ENCODE data around the gene METAP2. TPM values are rescaled to one million over a fixed set of nuclear protein-coding genes. Genes with fewer than 3 reads are reported as not detected.

METAP2 gene
- total RNA-seq, 2 experiments from 2014 or later = 67.7 to 69.4 TPM

GRCh38 chr12:95543305-95543704 is 69.4 kb downstream of the METAP2 start:
- POLR2A ChIA-PET = no interaction called here

GRCh38 chr12:95544756-95545155 is 70.8 kb downstream of the METAP2 start:
- ChIA-PET CTCF (interaction anchor here (1.1 kb wide), 1 partner anchor 11 kb away, joined by 4 read pairs; no protein-coding TSS in a partner anchor), POLR2A (no interaction called here)
- H3K4me3 Mint-ChIP-seq = no peak overlapping the region
- DNase-seq (no peak), ATAC-seq (no peak)
- no peak overlapping the region for H3K27ac Mint-ChIP-seq
- peaks cover 9% of the 10 kb centered on the region for H3K36me3 Mint-ChIP-seq (ENCODE audit: low read depth)
- H3K27me3 Mint-ChIP-seq (ENCODE audit: low read depth) = peaks cover 7% of the 10 kb centered on the region
- H3K4me1 Mint-ChIP-seq (ENCODE audit: low read depth) = peaks cover 29% of the 10 kb centered on the region
- H3K9me3 Mint-ChIP-seq (ENCODE audit: insufficient read depth) = no peaks in the 10 kb centered on the region

More at GRCh38 chr12:95543305-95543704, 69.4 kb downstream of the METAP2 start:
- no peak for DNase-seq
- CTCF ChIA-PET = interaction anchor here (0.8 kb wide), 1 partner anchor 8 kb away, joined by 4 read pairs; no protein-coding TSS in a partner anchor
- H3K27me3 Mint-ChIP-seq (ENCODE audit: low read depth) = peaks cover 7% of the 10 kb centered on the region
- peaks cover 20% of the 10 kb centered on the region for H3K4me1 Mint-ChIP-seq (ENCODE audit: low read depth)
- no peaks in the 10 kb centered on the region for H3K36me3 Mint-ChIP-seq (ENCODE audit: low read depth)
- H3K27ac Mint-ChIP-seq = no peak overlapping the region
- ATAC-seq = no peak
- H3K4me3 Mint-ChIP-seq = no peak overlapping the region
- H3K9me3 Mint-ChIP-seq (ENCODE audit: insufficient read depth) = no peaks in the 10 kb centered on the region

GRCh38 chr12:95545303-95545702 is 71.4 kb downstream of the METAP2 start:
- CTCF ChIA-PET = interaction anchor here (0.7 to 1.1 kb wide), 2 partner anchors 11 kb away, joined by 3 to 4 read pairs; no protein-coding TSS in a partner anchor
- POLR2A ChIA-PET = no interaction called here
- Mint-ChIP-seq H3K36me3 (ENCODE audit: low read depth) (peaks cover 9% of the 10 kb centered on the region), H3K4me1 (ENCODE audit: low read depth) (peaks cover 29% of the 10 kb centered on the region), H3K4me3 (no peak overlapping the region), H3K27me3 (ENCODE audit: low read depth) (peaks cover 7% of the 10 kb centered on the region), H3K27ac (no peak overlapping the region), H3K9me3 (ENCODE audit: insufficient read depth) (no peaks in the 10 kb centered on the region)
- DNase-seq = no peak
- ATAC-seq = no peak

- POLR2A ChIA-PET = no interaction called here
- peaks cover 7% of the 10 kb centered on the region for H3K27me3 Mint-ChIP-seq (ENCODE audit: low read depth)
- CTCF ChIA-PET = interaction anchor here (0.7 kb wide), 1 partner anchor 11 kb away, joined by 3 read pairs; no protein-coding TSS in a partner anchor
- no peak for DNase-seq
- peaks cover 34% of the 10 kb centered on the region for H3K4me1 Mint-ChIP-seq (ENCODE audit: low read depth)
- no peak for ATAC-seq
- H3K4me3 Mint-ChIP-seq = no peak overlapping the region
- no peaks in the 10 kb centered on the region for H3K9me3 Mint-ChIP-seq (ENCODE audit: insufficient read depth)
- H3K27ac Mint-ChIP-seq = no peak overlapping the region
- H3K36me3 Mint-ChIP-seq (ENCODE audit: low read depth) = peaks cover 12% of the 10 kb centered on the region
Observed at GRCh38 chr12:95545731-95546490, 72.0 kb downstream of the METAP2 start.

GRCh38 chr12:95546491-95546813 is 72.5 kb downstream of the METAP2 start:
- Mint-ChIP-seq H3K27me3 (ENCODE audit: low read depth) (peaks cover 7% of the 10 kb centered on the region), H3K4me3 (no peak overlapping the region), H3K9me3 (ENCODE audit: insufficient read depth) (no peaks in the 10 kb centered on the region), H3K27ac (no peak overlapping the region), H3K4me1 (ENCODE audit: low read depth) (peaks cover 38% of the 10 kb centered on the region), H3K36me3 (ENCODE audit: low read depth) (peaks cover 12% of the 10 kb centered on the region)
- CTCF ChIA-PET = interaction anchor here (1.7 kb wide), 1 partner anchor 12 kb away, joined by 16 read pairs; no protein-coding TSS in a partner anchor
- POLR2A ChIA-PET = no interaction called here
- ATAC-seq = no peak
- no peak for DNase-seq

- no peak for DNase-seq
- ATAC-seq = no peak
- Mint-ChIP-seq H3K36me3 (ENCODE audit: low read depth) (peaks cover 15% of the 10 kb centered on the region), H3K4me1 (ENCODE audit: low read depth) (peaks cover 43% of the 10 kb centered on the region), H3K27me3 (ENCODE audit: low read depth) (peaks cover 7% of the 10 kb centered on the region), H3K27ac (peak overlapping the region; percentile 87), H3K4me3 (peak overlapping the region; percentile 85), H3K9me3 (ENCODE audit: insufficient read depth) (no peaks in the 10 kb centered on the region)
- CTCF ChIA-PET = interaction anchor here (0.6 to 1.7 kb wide), 4 partner anchors 8 to 16 kb away, joined by 3 to 16 read pairs (median 3); no protein-coding TSS in a partner anchor
- POLR2A ChIA-PET = interaction anchor here (1.1 to 1.5 kb wide), 4 partner anchors 8 to 74 kb away, joined by 3 to 4 read pairs (median 4); partner anchors contain the start of gene METAP2
Observed at GRCh38 chr12:95547522-95548055, 73.6 kb downstream of the METAP2 start.

GRCh38 chr12:95548056-95548538 is 74.1 kb downstream of the METAP2 start:
- ATAC-seq = peak; percentile 44
- Mint-ChIP-seq H3K27ac (peak overlapping the region; percentile 87), H3K27me3 (ENCODE audit: low read depth) (peaks cover 7% of the 10 kb centered on the region), H3K36me3 (ENCODE audit: low read depth) (peaks cover 15% of the 10 kb centered on the region), H3K4me1 (ENCODE audit: low read depth) (peaks cover 46% of the 10 kb centered on the region), H3K9me3 (ENCODE audit: insufficient read depth) (no peaks in the 10 kb centered on the region), H3K4me3 (peak overlapping the region; percentile 85)
- POLR2A ChIA-PET = interaction anchor here (1.1 to 1.5 kb wide), 4 partner anchors 8 to 74 kb away, joined by 3 to 4 read pairs (median 4); partner anchors contain the start of gene METAP2
- DNase-seq = peak; percentile 40
- CTCF ChIA-PET = interaction anchor here (1.1 to 1.7 kb wide), 3 partner anchors 9 to 16 kb away, joined by 3 to 16 read pairs (median 3); no protein-coding TSS in a partner anchor

- H3K4me3 Mint-ChIP-seq = peak overlapping the region; percentile 85
- peaks cover 7% of the 10 kb centered on the region for H3K27me3 Mint-ChIP-seq (ENCODE audit: low read depth)
- POLR2A ChIA-PET = interaction anchor here (1.2 to 1.5 kb wide), 3 partner anchors 9 to 23 kb away, joined by 3 to 4 read pairs (median 4); no protein-coding TSS in a partner anchor
- peaks cover 15% of the 10 kb centered on the region for H3K36me3 Mint-ChIP-seq (ENCODE audit: low read depth)
- peak; percentile 70 for DNase-seq
- CTCF ChIA-PET = interaction anchor here (0.6 kb wide), 1 partner anchor 25 kb away, joined by 3 read pairs; no protein-coding TSS in a partner anchor
- ATAC-seq = peak; percentile 73
- peak overlapping the region; percentile 87 for H3K27ac Mint-ChIP-seq
- H3K9me3 Mint-ChIP-seq (ENCODE audit: insufficient read depth) = no peaks in the 10 kb centered on the region
- peaks cover 52% of the 10 kb centered on the region for H3K4me1 Mint-ChIP-seq (ENCODE audit: low read depth)
Observed at GRCh38 chr12:95548539-95549391, 74.8 kb downstream of the METAP2 start.

- Mint-ChIP-seq H3K36me3 (ENCODE audit: low read depth) (peaks cover 15% of the 10 kb centered on the region), H3K9me3 (ENCODE audit: insufficient read depth) (no peaks in the 10 kb centered on the region), H3K27me3 (ENCODE audit: low read depth) (peaks cover 7% of the 10 kb centered on the region), H3K27ac (peak overlapping the region; percentile 87), H3K4me1 (ENCODE audit: low read depth) (peaks cover 59% of the 10 kb centered on the region), H3K4me3 (peak overlapping the region; percentile 85)
- DNase-seq (no peak), ATAC-seq (no peak)
- CTCF ChIA-PET = interaction anchor here (0.6 kb wide), 1 partner anchor 24 kb away, joined by 3 read pairs; no protein-coding TSS in a partner anchor
- POLR2A ChIA-PET = no interaction called here
Observed at GRCh38 chr12:95549392-95550084, 75.6 kb downstream of the METAP2 start.

GRCh38 chr12:95551305-95551704 is 77.4 kb downstream of the METAP2 start, which contains the start of gene USP44:
USP44 (minus strand) TSS chr12:95551476; CDS start chr12:95534256, 17,220 bp downstream.
- DNase-seq = peak; percentile 55
- Mint-ChIP-seq H3K4me3 (peak within 1 kb of the TSS; percentile 83), H3K4me1 (ENCODE audit: low read depth) (peaks cover 65% of the 10 kb centered on the region), H3K27ac (peak within 1 kb of the TSS; percentile 94), H3K36me3 (ENCODE audit: low read depth) (peaks cover 15% of the 10 kb centered on the region), H3K9me3 (ENCODE audit: insufficient read depth) (no peaks in the 10 kb centered on the region), H3K27me3 (ENCODE audit: low read depth) (peaks cover 7% of the 10 kb centered on the region)
- ChIA-PET POLR2A (interaction anchor here (1.0 kb wide), 2 partner anchors 20 to 78 kb away, joined by 3 to 4 read pairs; partner anchors contain the start of gene METAP2), CTCF (interaction anchor here (0.9 to 1.0 kb wide), 2 partner anchors 15 to 17 kb away, joined by 4 to 6 read pairs; no protein-coding TSS in a partner anchor)
- peak; percentile 10 for ATAC-seq
